HEK293 (cell line): ENCODE data around the gene SLC25A26.

Experiments
- CTCF ChIA-PET: fragments of 350-600 bp; formaldehyde crosslinking; extraction: SDS; loops from one replicate; lab custom pipeline; 2021; ENCODE audit warnings: antibody characterized with exemption; lab: Yijun Ruan, JAX
- POLR2A ChIA-PET: fragments of 300-600 bp; formaldehyde crosslinking; extraction: SDS; loops from one replicate; lab custom pipeline; 2020; ENCODE audit warnings: antibody characterized with exemption, inconsistent platforms; lab: Yijun Ruan, JAX
- H3K27ac ChIP-seq: fragments of 200-500 bp; sonication (Bioruptor generic); 2 replicates; pipeline ENCODE4 v1.5.1; 2014; ENCODE audit warnings: low read depth, low read length, control low read depth, inconsistent platforms; ENCODE audit errors: extremely low read depth
- H3K36me3 ChIP-seq, 2 experiments: fragments of 200-500 bp in 1 of 2; sonication (Bioruptor generic) in 1 of 2; 1 replicate in 1 of 2; 2 replicates in 1 of 2; pipeline ENCODE4 v1.5.1; 2014 to 2017; ENCODE audit warnings: inconsistent platforms in 2 of 2, low read length in 2 of 2; ENCODE audit not compliant: control insufficient read depth in 2 of 2, insufficient read depth in 1 of 2
- H3K4me1 ChIP-seq: fragments of 200-500 bp; sonication (Bioruptor generic); 2 replicates; pipeline ENCODE4 v1.5.1; 2014; ENCODE audit warnings: mild to moderate bottlenecking, low read length, inconsistent platforms; ENCODE audit not compliant: control insufficient read depth, insufficient read depth
- H3K4me3 ChIP-seq: 2 replicates; pipeline ENCODE4 v1.5.1; 2011; ENCODE audit warnings: low read depth, mild to moderate bottlenecking, control low read depth, low read length, moderate library complexity
- H3K9me3 ChIP-seq: fragments of 200-500 bp; sonication (Bioruptor generic); 2 replicates; pipeline ENCODE4 v1.5.1; 2014; ENCODE audit warnings: low read depth, low read length, inconsistent platforms; ENCODE audit not compliant: control insufficient read depth, insufficient read depth
- BCL11A ChIP-seq: fragments of 450-650 bp; formaldehyde crosslinking; IDR thresholded peaks from 2 replicates; pipeline ENCODE4 v1.5.1; 2016; ENCODE audit warnings: low read depth, missing biosample characterization, missing genetic modification characterization
- GLIS2 ChIP-seq: fragments of 450-650 bp; formaldehyde crosslinking; IDR thresholded peaks from 2 replicates; pipeline ENCODE4 v1.5.1; 2016; ENCODE audit warnings: missing biosample characterization, missing genetic modification characterization
- SCRT1 ChIP-seq: fragments of 450-650 bp; formaldehyde crosslinking; IDR thresholded peaks from 2 replicates; pipeline ENCODE4 v1.5.1; 2016; ENCODE audit warnings: missing biosample characterization, missing genetic modification characterization, borderline replicate concordance
- SCRT2 ChIP-seq: fragments of 450-650 bp; formaldehyde crosslinking; IDR thresholded peaks from 2 replicates; pipeline ENCODE4 v1.5.1; 2016; ENCODE audit warnings: missing biosample characterization, missing genetic modification characterization
- TRIM28 ChIP-seq: IDR thresholded peaks from 2 replicates; pipeline ENCODE4 v1.6.1; 2011; ENCODE audit warnings: low read length, control low read depth, borderline replicate concordance
- ZNF324 ChIP-seq: fragments of 450-650 bp; formaldehyde crosslinking; IDR thresholded peaks from 2 replicates; pipeline ENCODE4 v1.5.1; 2016; ENCODE audit warnings: missing biosample characterization, missing genetic modification characterization
- ZNF473 ChIP-seq: fragments of 450-650 bp; formaldehyde crosslinking; IDR thresholded peaks from 2 replicates; pipeline ENCODE4 v1.5.1; 2017; ENCODE audit warnings: missing biosample characterization, missing genetic modification characterization
- ZNF501 ChIP-seq: fragments of 450-650 bp; formaldehyde crosslinking; IDR thresholded peaks from 2 replicates; pipeline ENCODE4 v1.5.1; 2016; ENCODE audit warnings: missing biosample characterization, missing genetic modification characterization
- ZNF585B ChIP-seq: fragments of 450-650 bp; formaldehyde crosslinking; IDR thresholded peaks from 2 replicates; pipeline ENCODE4 v1.5.1; 2016; ENCODE audit warnings: missing biosample characterization, missing genetic modification characterization
- ZNF654 ChIP-seq: fragments of 450-650 bp; formaldehyde crosslinking; IDR thresholded peaks from 2 replicates; pipeline ENCODE4 v1.5.1; 2016; ENCODE audit warnings: low read depth, missing biosample characterization, missing genetic modification characterization
- ZNF830 ChIP-seq: fragments of 450-650 bp; IDR thresholded peaks from 2 replicates; pipeline ENCODE4 v1.5.0; 2018; ENCODE audit warnings: missing biosample characterization, missing genetic modification characterization, low read depth, mild to moderate bottlenecking, moderate library complexity
- ZNF843 ChIP-seq: fragments of 450-650 bp; formaldehyde crosslinking; IDR thresholded peaks from 2 replicates; pipeline ENCODE4 v1.5.1; 2016; ENCODE audit warnings: missing biosample characterization, missing genetic modification characterization
- ZXDB ChIP-seq: fragments of 450-650 bp; formaldehyde crosslinking; IDR thresholded peaks from 2 replicates; pipeline ENCODE4 v1.5.1; 2016; ENCODE audit warnings: missing biosample characterization, missing genetic modification characterization
- TF ChIP-seq, protein P1 (sequence below): fragments of 450-650 bp; formaldehyde crosslinking; IDR thresholded peaks from 2 replicates; pipeline ENCODE4 v1.5.1; 2016; ENCODE audit warnings: missing biosample characterization, missing genetic modification characterization
- TF ChIP-seq, protein P2 (sequence below): sonication (generic); formaldehyde crosslinking; IDR thresholded peaks from 2 replicates; pipeline ENCODE4 v1.8.1; 2022; ENCODE audit warnings: mild to moderate bottlenecking, moderate library complexity, missing genetic modification reagents
- TF ChIP-seq, protein P3 (sequence below): fragments of 450-650 bp; formaldehyde crosslinking; IDR thresholded peaks from 2 replicates; pipeline ENCODE4 v1.5.1; 2016; ENCODE audit warnings: missing biosample characterization, missing genetic modification characterization
- TF ChIP-seq, protein P4 (sequence below): fragments of 450-650 bp; formaldehyde crosslinking; IDR thresholded peaks from 2 replicates; pipeline ENCODE4 v1.5.1; 2016; ENCODE audit warnings: missing biosample characterization, missing genetic modification characterization, borderline replicate concordance
- TF ChIP-seq, protein P5 (sequence below): fragments of 450-650 bp; formaldehyde crosslinking; conservative IDR thresholded peaks from 2 replicates; pipeline ENCODE4 v1.5.1; 2016; ENCODE audit warnings: low read depth, missing biosample characterization, missing genetic modification characterization

The SLC25A26 gene

DNA sequence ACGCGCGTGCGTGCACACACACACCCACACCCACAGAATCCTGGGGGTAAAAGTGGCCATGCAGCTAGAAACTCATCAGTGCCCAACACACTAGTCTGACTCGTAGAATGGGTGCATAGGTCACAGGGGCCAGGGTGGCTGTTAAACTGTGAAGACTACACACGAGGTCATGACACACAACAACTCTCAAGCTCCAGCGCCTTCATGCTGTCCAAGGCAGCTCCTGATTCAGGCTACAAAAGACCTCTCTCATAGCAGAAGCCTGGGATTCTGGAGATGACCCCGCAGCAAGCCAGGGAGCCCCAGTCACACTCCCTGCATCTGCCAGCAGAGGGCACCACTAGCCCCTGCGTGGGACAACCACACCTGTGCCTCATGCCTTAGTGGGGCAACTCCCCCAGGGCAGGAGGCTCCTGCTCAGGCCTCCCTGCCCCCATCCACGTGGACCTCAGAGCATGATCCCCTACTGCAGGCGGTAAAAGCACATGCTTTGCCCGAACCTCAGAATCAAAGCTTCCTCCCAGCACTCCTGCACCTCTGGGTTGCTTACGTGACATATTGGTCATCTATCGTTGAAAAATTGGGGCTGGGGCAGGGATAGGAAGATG lies 186.9 kb downstream of the SLC25A26 start:
- ChIA-PET CTCF (interaction anchor here (0.6 to 2.8 kb wide), 39 partner anchors 10 to 415 kb away, joined by 3 to 18 read pairs (median 3); no protein-coding TSS in a partner anchor), POLR2A (no interaction called here)
- H3K4me3 ChIP-seq, result no peak overlapping the region
- TF ChIP-seq SCRT1 (tag by site-specific recombination) (peak; percentile 39; the same call in 1 of the 2 replicates), ZNF654 (tag by site-specific recombination) (peak; percentile 61), GLIS2 (tag by site-specific recombination) (0 out of 2 replicates have a peak, but pooled peaks have one; percentile 36), ZXDB (tag by site-specific recombination) (peak; percentile 30; the same call in 1 of the 2 replicates), ZNF324 (tag by site-specific recombination) (no peak), SCRT2 (tag by site-specific recombination) (peak; percentile 59; the same call in 1 of the 2 replicates)
- TF ChIP-seq, protein P1, sequence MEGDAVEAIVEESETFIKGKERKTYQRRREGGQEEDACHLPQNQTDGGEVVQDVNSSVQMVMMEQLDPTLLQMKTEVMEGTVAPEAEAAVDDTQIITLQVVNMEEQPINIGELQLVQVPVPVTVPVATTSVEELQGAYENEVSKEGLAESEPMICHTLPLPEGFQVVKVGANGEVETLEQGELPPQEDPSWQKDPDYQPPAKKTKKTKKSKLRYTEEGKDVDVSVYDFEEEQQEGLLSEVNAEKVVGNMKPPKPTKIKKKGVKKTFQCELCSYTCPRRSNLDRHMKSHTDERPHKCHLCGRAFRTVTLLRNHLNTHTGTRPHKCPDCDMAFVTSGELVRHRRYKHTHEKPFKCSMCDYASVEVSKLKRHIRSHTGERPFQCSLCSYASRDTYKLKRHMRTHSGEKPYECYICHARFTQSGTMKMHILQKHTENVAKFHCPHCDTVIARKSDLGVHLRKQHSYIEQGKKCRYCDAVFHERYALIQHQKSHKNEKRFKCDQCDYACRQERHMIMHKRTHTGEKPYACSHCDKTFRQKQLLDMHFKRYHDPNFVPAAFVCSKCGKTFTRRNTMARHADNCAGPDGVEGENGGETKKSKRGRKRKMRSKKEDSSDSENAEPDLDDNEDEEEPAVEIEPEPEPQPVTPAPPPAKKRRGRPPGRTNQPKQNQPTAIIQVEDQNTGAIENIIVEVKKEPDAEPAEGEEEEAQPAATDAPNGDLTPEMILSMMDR (tag by site-specific recombination), result peak; percentile 51
- TF ChIP-seq, protein P2, sequence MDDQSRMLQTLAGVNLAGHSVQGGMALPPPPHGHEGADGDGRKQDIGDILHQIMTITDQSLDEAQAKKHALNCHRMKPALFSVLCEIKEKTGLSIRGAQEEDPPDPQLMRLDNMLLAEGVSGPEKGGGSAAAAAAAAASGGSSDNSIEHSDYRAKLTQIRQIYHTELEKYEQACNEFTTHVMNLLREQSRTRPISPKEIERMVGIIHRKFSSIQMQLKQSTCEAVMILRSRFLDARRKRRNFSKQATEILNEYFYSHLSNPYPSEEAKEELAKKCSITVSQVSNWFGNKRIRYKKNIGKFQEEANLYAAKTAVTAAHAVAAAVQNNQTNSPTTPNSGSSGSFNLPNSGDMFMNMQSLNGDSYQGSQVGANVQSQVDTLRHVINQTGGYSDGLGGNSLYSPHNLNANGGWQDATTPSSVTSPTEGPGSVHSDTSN (CRISPR knock-in tag), result no peak
- peaks cover 0 to 84% of the 10 kb centered on the region in 2 experiments; a peak in 1 of 3 replicates for H3K36me3 ChIP-seq
- no peaks in the 10 kb centered on the region for H3K4me1 ChIP-seq
- no peaks in the 10 kb centered on the region for H3K9me3 ChIP-seq
- H3K27ac ChIP-seq, result no peak overlapping the region

DNA sequence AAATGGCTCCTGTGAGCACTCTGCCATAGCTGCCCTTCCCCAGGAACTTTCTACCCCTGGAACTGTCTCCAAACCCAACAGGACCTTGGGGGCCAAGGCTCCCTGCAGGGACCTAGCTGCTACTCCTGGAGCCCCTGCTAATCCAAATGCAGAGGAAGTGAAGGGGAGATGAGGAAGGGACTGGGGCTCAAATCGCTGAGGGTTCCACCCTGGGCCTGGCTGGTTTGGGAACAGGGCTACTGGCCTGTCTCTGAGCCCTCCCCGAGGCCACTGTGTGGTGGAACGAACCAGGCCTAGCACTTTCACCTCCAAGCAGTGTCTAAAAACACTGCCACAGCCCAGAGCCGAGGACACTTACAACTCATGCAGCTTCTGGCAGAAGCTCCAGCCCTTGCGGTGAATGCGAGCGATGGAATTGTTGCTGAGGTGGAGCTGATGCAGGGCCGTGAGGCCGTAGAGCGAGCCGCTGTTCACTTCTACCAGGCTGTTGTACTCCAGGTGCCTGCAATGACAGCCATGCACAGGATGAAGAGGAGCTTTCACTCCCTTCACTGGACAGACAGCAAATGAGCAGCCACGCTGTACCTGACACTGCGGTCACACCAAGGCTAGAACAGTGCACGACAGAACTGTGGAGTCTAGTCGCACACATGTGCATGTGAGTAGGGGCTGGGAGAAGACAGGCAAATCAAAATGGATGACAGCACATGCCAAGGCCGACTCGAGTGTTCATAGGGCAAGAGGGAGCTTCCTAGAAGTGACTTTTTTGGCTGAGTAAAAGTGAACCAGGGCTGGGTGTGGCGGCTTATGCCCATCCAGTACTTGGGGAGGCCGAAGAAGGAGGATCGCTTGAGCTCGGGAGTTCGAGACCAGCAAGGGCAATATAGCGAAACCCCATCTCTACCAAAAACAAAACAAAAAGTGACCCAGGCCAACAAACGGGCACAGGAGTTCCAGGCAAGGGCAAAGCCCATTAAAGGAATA lies 189.3 kb downstream of the SLC25A26 start:
- H3K4me3 ChIP-seq, result no peak overlapping the region
- ChIA-PET CTCF (interaction anchor here (1.6 kb wide), 1 partner anchor 406 kb away, joined by 4 read pairs; no protein-coding TSS in a partner anchor), POLR2A (no interaction called here)
- peaks cover 0 to 81% of the 10 kb centered on the region in 2 experiments; a peak in 1 of 3 replicates for H3K36me3 ChIP-seq
- H3K4me1 ChIP-seq, result no peaks in the 10 kb centered on the region
- no peaks in the 10 kb centered on the region for H3K9me3 ChIP-seq
- no peak overlapping the region for H3K27ac ChIP-seq
- TF ChIP-seq, protein P3, sequence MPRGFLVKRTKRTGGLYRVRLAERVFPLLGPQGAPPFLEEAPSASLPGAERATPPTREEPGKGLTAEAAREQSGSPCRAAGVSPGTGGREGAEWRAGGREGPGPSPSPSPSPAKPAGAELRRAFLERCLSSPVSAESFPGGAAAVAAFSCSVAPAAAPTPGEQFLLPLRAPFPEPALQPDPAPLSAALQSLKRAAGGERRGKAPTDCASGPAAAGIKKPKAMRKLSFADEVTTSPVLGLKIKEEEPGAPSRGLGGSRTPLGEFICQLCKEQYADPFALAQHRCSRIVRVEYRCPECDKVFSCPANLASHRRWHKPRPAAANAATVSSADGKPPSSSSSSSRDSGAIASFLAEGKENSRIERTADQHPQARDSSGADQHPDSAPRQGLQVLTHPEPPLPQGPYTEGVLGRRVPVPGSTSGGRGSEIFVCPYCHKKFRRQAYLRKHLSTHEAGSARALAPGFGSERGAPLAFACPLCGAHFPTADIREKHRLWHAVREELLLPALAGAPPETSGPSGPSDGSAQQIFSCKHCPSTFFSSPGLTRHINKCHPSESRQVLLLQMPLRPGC (tag by site-specific recombination), result no peak
- TF ChIP-seq TRIM28, result no peak
- TF ChIP-seq ZNF501 (tag by site-specific recombination), result no peak
- no peak for TF ChIP-seq ZNF585B
- TF ChIP-seq, protein P4, sequence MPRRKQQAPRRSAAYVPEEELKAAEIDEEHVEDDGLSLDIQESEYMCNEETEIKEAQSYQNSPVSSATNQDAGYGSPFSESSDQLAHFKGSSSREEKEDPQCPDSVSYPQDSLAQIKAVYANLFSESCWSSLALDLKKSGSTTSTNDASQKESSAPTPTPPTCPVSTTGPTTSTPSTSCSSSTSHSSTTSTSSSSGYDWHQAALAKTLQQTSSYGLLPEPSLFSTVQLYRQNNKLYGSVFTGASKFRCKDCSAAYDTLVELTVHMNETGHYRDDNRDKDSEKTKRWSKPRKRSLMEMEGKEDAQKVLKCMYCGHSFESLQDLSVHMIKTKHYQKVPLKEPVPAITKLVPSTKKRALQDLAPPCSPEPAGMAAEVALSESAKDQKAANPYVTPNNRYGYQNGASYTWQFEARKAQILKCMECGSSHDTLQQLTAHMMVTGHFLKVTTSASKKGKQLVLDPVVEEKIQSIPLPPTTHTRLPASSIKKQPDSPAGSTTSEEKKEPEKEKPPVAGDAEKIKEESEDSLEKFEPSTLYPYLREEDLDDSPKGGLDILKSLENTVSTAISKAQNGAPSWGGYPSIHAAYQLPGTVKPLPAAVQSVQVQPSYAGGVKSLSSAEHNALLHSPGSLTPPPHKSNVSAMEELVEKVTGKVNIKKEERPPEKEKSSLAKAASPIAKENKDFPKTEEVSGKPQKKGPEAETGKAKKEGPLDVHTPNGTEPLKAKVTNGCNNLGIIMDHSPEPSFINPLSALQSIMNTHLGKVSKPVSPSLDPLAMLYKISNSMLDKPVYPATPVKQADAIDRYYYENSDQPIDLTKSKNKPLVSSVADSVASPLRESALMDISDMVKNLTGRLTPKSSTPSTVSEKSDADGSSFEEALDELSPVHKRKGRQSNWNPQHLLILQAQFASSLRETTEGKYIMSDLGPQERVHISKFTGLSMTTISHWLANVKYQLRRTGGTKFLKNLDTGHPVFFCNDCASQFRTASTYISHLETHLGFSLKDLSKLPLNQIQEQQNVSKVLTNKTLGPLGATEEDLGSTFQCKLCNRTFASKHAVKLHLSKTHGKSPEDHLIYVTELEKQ, result no peak
- TF ChIP-seq, protein P5, sequence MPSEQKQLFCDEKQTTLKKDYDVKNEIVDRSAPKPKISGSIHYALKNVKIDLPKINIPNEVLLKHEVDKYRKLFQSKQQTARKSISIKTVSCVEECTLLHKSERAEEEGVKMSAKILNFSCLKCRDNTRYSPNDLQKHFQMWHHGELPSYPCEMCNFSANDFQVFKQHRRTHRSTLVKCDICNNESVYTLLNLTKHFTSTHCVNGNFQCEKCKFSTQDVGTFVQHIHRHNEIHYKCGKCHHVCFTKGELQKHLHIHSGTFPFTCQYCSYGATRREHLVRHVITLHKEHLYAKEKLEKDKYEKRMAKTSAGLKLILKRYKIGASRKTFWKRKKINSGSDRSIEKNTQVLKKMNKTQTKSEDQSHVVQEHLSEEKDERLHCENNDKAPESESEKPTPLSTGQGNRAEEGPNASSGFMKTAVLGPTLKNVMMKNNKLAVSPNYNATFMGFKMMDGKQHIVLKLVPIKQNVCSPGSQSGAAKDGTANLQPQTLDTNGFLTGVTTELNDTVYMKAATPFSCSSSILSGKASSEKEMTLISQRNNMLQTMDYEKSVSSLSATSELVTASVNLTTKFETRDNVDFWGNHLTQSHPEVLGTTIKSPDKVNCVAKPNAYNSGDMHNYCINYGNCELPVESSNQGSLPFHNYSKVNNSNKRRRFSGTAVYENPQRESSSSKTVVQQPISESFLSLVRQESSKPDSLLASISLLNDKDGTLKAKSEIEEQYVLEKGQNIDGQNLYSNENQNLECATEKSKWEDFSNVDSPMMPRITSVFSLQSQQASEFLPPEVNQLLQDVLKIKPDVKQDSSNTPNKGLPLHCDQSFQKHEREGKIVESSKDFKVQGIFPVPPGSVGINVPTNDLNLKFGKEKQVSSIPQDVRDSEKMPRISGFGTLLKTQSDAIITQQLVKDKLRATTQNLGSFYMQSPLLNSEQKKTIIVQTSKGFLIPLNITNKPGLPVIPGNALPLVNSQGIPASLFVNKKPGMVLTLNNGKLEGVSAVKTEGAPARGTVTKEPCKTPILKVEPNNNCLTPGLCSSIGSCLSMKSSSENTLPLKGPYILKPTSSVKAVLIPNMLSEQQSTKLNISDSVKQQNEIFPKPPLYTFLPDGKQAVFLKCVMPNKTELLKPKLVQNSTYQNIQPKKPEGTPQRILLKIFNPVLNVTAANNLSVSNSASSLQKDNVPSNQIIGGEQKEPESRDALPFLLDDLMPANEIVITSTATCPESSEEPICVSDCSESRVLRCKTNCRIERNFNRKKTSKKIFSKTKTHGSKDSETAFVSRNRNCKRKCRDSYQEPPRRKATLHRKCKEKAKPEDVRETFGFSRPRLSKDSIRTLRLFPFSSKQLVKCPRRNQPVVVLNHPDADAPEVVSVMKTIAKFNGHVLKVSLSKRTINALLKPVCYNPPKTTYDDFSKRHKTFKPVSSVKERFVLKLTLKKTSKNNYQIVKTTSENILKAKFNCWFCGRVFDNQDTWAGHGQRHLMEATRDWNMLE (tag by site-specific recombination), result no peak
- no peak for TF ChIP-seq ZNF830 (tag by site-specific recombination)
- no peak for TF ChIP-seq ZNF473 (tag by site-specific recombination)
- TF ChIP-seq ZNF843 (tag by site-specific recombination), result no peak
- no peak for TF ChIP-seq BCL11A (tag by site-specific recombination)
